Activated CD4-positive, CD25-positive, alpha-beta regulatory T cell treated with anti-CD3 and anti-CD28 coated beads, Interleukin-2, amount 50 U/mL, for 16 hours (primary cell): Measurements from ENCODE around the gene PFAS.

Experiments
- DNase-seq: peaks from one replicate; pipeline ENCODE4 v3.0.0-alpha.2; 2020; ENCODE audit warnings: low read depth, low spot score

The PFAS gene

DNA sequence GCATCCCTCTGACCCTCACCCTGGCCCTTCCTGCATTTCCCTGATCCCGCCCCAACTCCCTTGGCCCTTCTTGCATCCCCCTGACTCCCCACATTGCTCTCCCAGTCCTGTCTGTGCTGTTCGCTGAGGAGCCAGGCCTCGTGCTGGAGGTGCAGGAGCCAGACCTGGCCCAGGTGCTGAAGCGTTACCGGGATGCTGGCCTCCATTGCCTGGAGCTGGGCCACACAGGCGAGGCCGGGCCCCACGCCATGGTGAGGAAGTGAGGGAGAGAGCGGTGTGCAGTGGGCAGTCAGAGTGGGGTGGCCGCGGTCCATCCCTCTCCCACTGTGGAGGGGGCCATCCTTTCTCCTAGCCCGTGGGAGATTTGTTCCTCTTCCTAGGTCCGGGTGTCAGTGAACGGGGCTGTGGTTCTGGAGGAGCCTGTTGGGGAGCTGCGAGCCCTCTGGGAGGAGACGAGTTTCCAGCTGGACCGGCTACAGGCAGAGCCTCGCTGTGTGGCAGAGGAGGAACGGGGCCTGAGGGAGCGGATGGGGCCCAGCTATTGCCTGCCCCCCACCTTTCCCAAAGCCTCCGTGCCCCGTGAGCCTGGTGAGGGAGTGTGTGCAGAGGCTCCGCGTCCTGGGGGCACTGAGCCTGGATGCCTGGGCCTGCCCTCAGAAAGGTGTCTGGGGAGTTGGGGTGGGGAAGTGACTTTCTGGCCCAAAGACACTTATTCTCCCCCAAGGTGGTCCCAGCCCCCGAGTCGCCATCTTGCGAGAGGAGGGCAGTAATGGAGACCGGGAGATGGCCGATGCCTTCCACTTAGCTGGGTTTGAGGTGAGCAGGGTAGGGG is 17.8 kb downstream of the PFAS start:
- no peak for DNase-seq

- DNase-seq, result no peak
Measured at GRCh38 chr17:8267480-8268147, 18.5 kb downstream of the PFAS start.

GRCh38 chr17:8268550-8269298 is 19.6 kb downstream of the PFAS start:
- DNase-seq, result no peak

DNA sequence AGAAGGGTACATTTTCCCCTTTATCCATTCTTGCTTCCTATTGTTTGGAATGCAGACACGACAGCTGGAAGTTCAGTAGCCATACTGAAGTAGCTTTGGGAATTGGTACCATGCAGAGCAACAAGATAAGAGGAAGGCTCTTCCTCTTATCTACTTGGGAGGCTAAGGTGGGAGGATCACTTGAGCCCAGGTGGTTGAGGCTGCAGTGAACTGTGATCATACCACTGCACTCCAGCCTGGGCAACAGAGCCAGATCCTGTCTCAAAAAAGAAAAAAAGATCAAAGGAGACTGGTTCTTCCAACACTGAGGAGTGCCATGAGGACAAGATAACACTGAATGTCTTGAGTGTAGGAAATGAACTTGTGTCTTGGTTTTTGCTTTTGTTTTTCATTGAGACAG is 23.3 kb downstream of the PFAS start:
- no peak for DNase-seq

DNA sequence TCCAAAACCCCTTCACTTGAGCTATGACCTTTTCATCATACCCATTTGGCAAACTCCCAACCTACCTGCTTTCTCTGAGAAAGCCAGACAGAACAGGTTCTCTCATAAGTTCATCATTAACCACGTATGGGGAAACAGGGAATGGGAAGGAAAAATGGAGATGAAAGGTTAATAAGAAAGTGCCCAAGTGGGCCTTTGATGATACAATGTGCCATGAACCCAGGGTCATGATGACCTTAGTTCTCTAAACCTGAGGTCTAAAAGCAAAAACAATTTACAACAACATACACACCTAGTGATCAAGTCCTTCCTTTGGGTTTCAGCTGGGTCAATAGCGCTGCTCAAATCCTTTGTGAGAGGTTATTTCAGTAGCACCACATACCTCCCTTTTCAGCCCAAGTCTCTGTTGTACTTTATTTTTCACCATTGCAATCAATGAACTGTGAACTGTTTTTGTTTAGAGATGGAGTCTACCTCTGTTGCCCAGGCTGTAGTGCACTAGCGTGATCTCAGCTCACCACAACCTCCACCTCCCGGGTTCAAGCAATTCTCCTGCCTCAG is 24.9 kb downstream of the PFAS start:
- no peak for DNase-seq

- no peak for DNase-seq
Measured at GRCh38 chr17:8274816-8275215, 25.7 kb downstream of the PFAS start.

DNA sequence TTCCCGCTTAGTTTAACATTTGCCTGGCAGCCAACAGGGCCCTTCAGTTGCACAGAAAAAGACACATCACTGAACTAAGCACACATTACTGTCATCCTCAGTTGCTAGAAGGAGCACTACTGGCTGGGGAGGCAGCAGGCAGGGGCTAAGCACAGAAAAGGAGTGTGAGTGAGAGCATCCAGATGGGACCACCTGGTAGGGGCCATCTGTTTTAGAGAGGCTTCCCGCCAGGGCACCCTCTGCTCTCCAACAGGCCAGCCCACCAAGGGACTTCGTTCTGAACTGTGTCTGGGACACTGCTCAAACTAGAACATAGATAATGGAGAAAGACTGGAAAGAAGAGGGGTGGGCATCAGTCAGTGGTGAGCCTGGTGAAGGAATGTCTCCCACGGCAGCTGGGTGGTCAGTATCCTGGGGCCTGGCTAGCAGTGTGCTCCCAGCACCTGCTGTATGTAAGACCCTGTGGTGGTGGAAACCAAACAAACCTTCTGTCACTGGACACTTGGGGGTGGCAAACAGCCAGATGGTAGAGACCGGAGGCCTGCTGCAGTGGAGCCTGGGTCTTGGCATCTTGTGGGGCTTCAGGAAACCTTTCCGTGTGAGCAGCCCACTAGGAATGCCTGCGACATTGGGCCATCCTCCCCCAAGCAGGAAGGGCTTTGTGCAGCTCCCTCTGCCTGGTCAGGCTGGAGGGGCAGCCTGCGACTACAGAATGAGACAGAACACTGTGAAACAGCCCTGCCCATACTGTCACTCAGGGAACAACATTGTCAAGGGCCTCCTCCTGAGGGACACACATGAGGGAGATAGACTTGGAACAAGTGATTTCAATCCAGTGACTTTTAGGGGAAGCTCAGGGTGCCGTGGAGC is 26.6 kb downstream of the PFAS start:
- no peak for DNase-seq

DNA sequence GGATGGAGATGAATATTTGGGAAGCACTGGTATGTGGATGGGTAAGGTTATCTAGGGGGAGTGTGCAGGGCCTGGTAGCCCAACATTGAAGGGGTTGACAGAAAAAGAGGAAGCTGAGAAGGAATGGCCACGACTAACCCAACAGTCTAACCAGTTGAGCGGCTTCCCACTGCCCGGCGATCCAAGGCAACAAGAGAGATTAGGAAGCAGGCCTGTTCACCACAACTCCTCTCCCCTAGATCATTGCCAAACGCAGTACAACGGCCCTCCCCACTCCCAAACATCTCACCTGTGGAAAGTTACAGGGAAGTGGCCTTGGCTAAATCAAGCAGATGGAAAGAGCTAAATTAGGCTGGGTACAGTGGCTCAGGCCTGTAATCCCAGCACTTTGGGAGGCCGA is 28.2 kb downstream of the PFAS start:
- no peak for DNase-seq

GRCh38 chr17:8282345-8282744 is 33.3 kb downstream of the PFAS start:
- no peak for DNase-seq

DNA sequence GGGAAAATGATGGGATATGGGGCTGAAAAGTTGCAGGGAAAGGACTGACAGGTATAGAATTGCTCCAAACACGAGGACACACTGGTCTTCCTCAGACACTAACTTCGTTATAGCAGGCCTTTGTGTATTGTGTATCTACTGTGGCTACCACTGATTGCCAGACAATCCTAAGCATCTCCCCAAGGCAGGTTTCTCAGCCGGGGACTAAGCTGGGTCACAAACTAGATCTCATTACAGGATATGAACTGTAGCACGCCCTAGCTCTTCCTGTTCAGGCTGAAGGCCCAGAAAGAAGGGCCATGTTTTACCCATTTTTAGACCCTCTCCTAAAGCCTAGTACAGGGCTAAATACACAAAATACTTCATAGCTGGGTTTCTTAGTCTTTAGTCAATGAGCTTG is 34.3 kb downstream of the PFAS start:
- no peak for DNase-seq

GRCh38 chr17:8284126-8284525 is 35.0 kb downstream of the PFAS start:
- DNase-seq, result no peak

- no peak for DNase-seq
Measured at GRCh38 chr17:8285270-8286181, 36.4 kb downstream of the PFAS start.

- DNase-seq, result no peak
Measured at GRCh38 chr17:8287651-8288335, 38.7 kb downstream of the PFAS start.

GRCh38 chr17:8288336-8289102 is 39.4 kb downstream of the PFAS start, which contains the start of gene RANGRF:
Gene RANGRF, plus strand, starts transcription at chr17:8288670. Its CDS starts 119 bp downstream, at chr17:8288789.
- DNase-seq, result peak; percentile 69

GRCh38 chr17:8289103-8289397 is 40.0 kb downstream of the PFAS start:
- no peak for DNase-seq

DNA sequence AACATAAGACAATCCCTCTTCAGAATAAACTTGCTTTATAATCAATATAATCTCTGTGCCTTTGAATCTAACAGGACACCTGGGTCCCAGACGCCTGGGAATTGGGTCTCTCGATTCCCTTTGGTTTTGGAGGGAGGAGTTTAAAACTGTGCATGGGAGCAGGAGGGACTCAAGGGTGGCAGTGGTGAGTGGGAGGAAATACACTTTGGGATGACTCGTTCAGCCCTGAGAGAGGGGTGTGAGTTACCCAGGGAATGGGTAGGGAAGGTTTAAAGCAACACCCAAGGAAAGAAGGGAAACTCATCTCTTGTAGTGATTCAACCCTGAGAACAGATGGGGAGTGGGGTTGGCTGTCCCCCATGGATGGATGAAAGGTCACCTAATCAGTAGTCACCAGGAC is 41.0 kb downstream of the PFAS start:
- DNase-seq, result no peak

GRCh38 chr17:8292639-8293395 is 43.7 kb downstream of the PFAS start:
- no peak for DNase-seq

DNA sequence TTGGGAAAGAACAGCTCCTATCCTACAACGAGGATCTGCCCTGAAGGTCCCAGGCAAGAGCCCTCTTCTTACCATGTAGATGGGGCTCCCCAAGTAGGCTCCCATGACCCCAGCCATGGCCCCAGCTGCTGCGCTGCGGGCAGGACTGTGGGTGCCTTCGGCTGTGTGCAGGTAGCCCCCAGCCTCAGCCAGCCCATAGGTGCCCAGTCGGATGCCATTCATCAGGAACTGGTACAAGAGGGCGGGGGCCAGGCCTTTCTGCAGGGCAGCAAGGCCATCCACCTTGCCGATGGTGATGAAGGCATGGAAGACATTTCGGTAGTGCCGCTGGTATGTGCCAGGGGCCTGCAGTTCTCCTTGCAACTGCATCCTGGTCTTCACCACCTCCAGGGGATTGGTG is 45.3 kb downstream of the PFAS start:
- no peak for DNase-seq
